Mucosa of gallbladder (tissue), 1 donor: ENCODE data around the gene KDM7A. TPM values are rescaled to one million over a fixed set of nuclear protein-coding genes. Genes with fewer than 3 reads are reported as not detected.

Source experiments
- DNase-seq: peaks from one replicate; pipeline ENCODE4 v3.0.0-alpha.2; 2020; ENCODE audit warnings: low spot score
- total RNA-seq: library from RNA; stranded (reverse); gene quantifications from one replicate; pipeline ENCODE4 v1.2.1, GENCODE V29; 2021
- donor health status: DM: no; HTN: no; CAD: no.

The KDM7A gene, protein sequence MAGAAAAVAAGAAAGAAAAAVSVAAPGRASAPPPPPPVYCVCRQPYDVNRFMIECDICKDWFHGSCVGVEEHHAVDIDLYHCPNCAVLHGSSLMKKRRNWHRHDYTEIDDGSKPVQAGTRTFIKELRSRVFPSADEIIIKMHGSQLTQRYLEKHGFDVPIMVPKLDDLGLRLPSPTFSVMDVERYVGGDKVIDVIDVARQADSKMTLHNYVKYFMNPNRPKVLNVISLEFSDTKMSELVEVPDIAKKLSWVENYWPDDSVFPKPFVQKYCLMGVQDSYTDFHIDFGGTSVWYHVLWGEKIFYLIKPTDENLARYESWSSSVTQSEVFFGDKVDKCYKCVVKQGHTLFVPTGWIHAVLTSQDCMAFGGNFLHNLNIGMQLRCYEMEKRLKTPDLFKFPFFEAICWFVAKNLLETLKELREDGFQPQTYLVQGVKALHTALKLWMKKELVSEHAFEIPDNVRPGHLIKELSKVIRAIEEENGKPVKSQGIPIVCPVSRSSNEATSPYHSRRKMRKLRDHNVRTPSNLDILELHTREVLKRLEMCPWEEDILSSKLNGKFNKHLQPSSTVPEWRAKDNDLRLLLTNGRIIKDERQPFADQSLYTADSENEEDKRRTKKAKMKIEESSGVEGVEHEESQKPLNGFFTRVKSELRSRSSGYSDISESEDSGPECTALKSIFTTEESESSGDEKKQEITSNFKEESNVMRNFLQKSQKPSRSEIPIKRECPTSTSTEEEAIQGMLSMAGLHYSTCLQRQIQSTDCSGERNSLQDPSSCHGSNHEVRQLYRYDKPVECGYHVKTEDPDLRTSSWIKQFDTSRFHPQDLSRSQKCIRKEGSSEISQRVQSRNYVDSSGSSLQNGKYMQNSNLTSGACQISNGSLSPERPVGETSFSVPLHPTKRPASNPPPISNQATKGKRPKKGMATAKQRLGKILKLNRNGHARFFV
- total RNA-seq, result 9.7 TPM

DNA sequence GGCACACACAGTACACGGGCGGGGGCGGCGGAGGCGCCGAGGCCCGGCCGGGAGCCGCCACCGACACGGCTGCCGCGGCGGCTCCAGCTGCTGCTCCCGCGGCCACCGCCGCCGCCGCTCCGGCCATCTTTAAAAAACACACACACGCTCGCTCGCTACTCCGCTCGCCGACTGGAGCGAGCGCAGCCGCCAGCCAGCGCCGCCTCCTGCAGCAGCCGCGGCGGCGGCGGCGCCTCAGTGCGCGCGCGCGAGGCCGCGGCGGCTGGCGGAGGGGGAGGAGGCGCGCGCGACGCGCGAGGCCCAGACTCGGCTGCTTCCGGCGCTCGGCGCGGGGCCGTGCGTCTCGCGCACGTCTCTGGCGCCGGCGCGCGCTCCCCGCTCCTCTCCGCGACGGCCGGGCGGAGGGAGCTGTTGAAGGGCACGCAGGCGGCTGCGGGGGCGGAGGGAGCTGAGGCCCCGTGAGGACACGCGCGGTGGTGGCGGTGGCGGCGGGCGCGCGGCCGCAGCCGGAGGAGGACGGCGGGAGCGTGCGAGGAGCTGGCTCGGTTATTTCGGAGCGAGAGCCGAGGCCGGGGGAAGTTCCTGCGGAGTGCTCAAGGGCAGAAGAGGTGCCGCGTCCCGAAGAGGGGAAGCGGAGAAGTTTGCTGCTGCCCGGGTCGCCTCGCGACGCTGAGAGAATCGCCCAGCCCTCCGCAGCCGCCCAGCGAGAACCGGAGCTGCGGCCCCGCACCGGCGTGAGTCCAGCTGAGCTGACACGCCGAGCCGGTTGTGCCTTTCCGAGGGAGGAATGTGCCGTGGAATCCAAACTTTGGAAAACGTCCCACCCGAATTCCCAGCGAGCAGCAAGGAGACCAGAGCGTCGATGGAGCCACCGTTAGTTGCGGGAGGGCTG is at the start of gene KDM7A:
KDM7A (minus strand) TSS at position 173 of the 892 bp plus-strand sequence; CDS start at position 127, 46 bp downstream.
- peak; percentile 88 for DNase-seq

DNA sequence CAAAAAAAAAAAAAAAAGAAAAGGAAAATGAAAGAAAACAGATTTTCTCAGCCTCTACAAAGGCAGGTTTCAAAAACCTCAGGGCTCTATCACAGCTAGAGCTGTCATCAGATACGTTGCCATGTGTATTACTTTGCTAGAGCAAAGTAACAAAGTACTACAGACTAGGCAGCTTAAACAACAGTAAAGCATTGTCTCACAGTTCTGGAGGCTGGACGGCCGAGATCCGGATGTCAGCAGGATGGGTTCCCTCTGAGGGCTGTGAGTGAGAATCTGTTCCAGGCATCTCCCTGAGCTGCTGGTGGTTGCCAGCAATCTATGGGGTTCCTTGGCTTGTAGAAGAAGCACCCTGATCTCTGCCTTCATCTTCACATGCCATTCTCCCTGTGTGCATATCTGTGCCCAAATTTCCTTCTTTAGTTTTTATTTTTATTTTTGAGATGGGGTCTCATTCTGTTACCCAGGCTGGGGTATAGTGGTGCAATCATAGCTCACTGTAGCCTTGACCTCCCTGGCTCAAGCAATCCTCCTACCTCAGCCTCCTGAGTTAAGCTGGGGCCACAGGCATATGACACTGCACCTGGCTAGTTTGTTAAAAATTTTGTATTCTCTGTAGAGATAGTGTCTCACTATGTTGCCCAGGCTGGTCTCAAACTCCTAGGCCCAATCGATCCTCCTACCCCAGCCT is 48.9 kb upstream of the KDM7A start:
- no peak for DNase-seq

DNA sequence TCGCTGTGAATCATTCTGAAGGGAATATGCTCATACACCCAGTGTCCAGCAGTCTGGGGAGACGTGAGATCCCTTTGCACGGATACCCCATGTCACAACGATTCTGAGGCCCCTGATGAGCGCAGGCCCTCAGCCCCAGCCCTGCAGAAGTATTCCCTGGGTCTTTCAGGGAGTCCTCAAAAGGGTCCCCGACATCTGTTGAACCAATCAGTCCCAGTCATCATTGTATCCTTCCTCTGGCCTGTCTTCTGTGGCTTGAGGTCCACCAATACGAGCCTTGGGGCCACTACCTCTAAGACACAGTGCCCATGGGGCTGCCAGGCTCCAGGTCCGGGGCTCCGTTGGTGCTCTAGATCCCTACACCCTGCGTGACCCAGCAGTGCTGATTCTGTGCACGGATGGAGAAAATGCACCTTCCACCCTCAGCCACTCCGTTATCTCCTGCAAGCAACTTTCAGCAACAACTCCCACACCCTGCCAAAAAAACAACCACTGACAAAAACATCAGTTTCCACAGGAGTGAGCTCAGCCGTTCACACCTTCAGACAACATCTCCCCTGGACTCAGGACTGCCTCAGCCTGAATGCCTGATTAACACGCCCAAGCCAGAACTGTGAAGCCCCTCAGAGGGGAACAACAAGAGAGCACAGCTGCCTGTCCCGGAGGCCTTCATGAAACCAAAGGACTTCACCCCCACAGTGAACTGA is 46.9 kb upstream of the KDM7A start:
- DNase-seq, result no peak

DNA sequence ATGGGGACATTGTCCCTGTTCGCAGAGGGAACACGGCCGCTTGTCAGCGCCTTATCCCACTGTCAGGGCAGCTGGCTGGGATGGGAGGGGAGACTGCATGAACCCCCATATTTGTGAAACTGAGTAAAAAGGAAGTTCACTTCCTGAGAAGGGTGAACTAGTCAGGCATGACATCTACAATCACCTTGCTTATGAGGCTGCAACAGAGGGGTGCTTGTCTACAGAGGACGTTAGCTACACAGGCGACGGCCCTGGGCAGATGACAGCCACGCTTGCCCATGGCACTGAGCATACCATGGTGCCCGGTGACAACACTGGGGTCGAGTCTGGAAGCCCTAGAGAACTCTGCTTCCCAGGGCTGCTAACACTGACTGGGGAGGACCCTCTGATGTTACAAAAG is 46.0 kb upstream of the KDM7A start:
- DNase-seq, result no peak

DNA sequence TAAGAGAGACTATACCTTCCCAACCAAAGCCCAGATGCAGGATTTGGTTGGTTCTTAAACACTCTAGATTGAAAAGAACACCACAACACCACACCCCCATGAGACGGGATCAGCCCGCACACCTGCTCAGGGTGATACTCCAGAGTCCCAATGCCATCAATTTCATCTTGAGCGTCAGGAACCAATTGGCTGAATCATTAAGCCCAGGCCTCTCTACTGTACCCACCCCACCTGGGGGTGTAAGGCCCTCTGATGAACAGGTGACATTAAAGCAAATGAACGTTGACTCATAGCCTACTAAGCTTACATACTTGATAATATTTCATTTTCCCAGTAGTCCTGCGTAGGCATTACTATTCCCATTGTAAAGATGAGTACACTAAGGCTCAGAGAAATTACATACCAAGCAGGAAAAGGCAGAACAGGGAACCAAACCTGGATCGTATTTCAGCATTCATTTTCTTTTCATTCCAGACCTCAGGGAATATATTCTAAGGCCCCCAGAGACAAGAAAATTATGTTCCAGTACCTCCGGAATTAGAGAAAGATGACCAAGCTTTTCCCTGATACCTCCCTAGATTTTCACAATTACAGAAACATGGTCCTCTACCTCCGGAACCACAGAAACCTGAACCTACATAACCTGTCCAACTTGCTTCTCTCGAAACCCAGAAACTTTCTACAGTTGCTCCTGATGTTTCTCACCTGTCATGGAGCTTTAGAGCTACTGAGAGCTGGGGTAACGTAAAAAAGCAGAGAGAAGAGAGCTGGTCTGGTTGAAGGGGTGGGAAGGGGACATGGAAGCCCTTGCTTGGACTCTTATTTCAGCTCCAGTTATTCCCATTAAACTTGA is 43.1 kb upstream of the KDM7A start:
- DNase-seq, result no peak

DNA sequence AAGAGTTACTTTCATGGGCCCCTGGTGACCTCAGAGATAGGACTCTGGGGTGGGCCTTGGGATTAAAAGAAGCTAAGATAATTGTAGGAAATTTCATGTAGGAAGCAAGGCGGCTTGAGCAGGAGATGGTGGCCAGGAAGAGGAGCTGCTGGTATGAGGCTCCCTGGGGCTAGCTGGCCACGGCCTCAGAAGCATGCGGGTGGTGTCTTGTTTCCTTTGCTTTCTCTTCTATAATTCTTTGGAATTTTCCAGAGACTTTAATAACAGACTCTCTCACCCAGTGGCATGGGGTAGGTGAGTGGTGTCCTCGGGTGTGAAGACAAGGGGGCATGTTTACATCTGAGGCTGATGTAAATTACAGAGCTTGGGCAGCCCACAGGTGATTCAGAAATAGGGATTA is 41.9 kb upstream of the KDM7A start:
- DNase-seq, result no peak

DNA sequence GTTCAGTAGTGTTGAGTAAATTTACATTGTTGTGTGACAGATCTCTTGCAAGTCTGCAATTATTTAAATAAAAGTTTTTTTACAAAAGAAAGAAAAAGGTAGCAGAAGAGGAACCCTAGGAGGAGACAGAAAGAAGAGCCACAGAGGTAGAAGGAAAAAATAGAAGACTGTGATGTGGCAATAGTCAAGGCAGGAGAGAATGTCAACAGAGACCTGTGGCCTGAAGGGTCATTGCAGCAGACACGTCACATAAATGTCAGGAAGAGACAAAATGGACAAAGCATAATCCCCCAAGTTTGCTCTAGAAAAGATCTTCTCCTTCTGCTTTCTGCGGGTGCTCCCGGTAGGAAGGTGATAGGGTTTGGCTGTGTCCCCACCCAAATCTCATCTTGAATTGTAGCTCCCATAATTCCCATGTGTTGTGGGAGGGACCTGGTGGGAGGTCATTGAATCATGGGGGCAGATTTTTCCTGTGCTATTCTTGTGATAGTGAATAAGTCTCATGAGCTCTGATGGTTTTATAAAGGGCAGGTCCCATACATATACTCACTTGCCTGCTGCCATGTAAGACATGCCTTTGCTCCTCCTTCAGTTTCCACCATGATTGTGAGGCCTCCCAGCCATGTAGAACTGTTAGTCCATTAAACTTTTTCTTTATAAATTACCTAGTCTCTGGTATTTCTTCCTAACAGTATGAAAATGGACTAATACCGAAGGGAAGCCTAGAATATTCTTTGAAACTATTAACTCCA is 41.1 kb upstream of the KDM7A start:
- DNase-seq, result no peak

DNA sequence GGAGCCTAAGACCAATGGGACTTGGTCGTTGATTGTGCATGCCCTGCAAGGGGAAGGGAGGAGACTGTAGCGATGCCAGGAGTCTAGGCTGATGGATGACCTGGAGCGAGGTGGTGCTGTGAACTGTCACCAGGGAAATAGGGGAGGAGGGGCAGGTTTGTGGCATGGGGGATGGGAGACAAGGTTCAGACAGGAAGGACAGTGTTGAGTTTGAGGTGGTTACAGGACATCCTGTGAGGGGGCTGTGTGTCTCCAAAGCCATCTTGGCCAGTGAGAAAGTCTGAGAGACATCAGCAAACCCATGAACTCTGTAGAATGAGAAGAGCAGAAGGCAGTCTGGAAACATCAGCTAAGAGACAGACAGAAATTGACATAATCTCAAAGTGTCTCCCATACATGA is 38.5 kb upstream of the KDM7A start:
- DNase-seq, result no peak

DNA sequence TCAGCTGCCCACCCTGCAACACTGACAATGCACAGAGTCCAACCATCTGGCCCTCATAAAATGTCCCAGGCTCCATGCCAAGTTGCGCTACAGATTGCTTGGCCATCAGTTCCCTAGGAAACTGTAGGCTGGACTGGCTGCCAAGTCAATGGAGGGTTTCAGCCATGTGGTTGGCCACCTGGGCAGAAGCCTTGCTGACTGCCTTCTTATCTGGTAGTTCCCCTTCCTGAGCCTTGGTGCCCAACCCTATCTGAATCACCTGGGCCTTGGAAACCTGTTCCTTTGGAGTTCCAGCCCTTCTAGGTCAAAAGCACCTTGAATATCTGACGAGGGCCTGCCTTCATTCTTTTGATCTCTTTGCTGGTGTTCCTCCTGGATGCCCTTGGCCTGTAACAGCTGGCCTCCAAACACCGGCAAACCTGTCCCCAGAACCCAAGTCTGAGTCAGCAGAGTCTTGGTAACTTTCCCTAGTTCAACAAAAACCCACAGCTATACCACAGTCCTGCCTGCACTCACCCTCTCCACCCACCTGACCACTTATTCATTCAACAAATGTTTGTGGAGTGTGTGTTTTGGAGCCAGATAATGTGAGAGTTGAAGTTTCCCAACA is 37.4 kb upstream of the KDM7A start:
- peak; percentile 39 for DNase-seq

DNA sequence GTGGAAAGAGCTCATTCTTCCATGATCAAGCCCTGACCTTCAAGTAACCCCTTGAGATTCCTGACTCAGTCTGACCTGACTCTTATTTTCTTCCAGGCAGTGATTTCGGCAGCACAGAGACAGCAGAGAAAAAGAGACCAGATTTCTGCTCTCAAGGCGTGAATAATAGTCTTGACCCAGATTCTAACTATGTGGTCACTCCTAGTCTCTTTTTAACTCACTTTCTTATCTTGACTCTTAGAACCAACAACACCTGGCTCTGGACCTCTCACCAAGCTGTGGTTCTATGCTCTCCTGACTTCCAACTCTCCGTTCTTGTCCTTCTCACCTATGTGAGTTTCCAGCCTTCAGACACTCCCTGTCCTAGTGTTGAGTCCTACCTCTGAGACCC is 36.9 kb upstream of the KDM7A start:
- DNase-seq, result no peak

DNA sequence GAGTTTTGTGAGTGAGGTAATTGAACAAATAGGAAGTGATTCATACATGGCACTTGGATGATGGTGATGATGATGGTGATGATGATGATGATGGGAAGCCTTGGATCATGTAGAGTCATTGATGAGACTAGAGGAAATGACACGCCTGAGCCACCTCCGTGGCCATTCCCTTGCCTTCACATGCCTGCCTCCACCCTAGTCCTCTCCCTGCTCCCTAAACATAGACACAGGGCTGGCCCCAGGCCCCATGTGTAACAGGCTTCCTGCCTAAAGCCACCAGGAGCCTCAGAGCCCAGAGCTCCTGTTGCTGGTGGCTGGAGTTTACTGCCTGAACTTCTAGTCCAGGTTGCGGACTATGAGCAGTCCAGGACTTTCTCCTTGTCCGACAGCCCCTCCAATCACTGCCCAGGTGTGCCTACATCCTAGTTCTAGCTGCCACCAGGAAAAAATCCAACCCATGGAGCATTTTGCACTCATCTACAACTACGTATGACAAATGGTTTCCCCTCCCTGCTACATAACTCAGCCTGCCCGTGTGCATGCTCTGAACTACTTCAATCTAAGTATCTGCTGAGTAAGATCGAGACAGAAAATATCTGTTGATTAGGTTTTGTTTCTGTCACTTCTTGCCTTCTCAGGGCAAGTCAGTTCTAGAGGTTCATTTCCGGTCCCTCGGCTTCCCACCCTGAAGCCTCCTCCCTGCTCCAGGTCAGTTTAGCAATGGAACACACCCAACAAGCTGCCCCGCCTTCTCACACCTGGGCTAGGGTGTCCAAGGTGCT is 35.5 kb upstream of the KDM7A start:
- no peak for DNase-seq

DNA sequence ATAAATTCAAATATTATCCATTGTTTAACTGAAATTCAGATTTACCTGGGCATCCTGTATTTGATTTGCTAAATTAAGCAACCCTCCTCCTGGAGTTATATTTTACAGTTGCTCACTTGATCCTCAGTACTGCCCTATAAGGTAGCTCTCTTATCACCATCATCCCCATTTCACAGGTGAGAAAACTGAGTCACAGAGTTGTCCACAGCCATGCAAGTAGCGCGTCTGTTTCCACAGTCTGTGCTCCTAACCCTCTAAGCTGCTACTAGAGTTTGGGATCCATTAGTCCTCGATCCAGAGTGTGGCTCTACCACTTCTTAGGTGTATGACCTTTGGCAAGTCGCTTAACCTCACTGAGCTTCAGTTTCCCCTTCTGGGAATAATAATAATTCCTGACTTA is 34.9 kb upstream of the KDM7A start:
- DNase-seq, result no peak

DNA sequence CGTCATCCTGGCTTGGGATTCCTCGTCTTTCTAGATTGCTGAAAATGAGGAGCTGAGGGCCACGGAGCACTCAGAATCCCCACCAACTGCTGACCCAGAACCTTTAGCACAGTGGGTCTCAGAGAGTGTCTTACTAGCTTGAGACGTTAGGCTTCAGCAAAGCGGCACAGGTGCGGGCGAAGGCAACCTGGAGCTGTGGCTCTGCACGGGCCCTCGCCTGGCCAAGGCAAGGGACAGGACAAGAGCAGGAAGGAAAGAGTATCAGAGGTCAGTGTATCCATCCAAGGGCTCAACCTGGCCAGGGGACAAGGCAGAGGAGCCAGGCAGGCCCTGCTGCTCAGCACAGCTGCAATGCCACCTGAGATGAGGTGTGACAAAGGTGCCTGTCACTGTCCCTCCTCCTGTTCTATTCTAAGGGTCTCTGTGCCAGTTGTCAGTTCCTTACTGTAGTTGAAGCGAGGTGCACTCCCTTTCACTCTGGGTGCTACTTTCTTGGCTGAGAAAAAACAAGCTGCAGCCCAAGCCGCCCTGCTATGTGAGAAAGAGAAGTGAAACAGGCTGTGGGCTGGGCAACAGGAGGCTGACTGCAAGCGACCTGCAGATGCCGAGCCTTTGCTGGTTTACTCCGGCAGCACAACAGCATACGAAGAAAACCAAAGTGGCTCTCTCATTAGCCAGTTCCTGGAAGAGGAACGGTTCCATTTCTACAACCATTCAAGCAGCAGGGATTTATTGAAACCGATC is 33.3 kb upstream of the KDM7A start:
- no peak for DNase-seq

DNA sequence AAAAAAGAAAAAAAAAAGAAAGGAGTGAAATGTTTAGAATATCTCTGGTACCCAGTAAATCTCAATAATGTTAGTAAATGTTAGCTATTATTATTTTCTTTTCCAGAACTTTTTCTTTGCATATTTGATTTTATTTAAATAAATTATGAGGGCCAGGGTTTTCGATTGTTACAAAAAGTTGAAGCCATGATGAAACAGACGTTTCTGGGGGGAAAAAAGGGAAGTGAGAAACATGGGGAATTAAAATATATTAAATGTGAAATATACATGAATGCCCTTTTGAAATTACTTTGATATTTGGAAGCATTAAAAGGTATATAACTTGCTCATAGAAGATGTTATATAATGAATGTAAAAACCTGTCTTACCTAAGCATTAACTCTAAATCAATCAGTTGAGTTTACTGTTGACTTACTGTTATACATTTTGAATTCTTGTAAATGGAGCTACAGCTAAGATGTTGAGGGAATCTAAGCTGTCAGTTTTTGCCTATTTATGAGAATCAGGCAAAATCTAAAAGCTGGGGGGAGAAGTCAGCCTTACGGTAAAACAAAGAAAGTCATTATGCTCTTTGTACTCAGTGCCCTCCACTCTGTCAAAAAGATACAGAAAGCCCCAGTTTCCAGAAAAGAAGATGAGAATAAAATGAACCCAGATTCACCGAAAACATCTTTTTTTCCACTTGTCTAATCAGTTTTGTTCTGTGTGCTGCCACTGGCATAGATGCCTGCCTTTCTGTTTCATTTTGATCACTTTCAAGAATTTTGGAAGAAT is 30.0 kb upstream of the KDM7A start:
- no peak for DNase-seq

DNA sequence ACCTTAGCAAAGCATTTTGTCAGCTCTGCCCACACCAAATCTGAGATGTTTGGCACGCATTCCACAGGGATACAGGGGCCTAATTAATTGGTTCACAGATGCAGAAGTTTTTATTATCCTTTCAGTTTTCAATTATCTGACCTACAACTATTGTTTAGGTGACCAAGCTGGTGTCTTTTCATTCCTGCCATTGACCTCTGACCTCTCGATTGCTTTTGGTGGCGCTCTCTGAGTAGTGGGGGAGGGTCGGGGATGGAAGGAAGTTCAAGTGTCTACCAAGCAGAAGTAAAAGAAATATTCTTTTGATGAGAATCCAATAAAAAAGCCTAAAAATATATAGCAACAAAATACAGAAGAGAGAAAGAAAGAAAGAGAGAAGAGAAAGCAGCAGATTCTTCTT is 28.8 kb upstream of the KDM7A start:
- DNase-seq, result no peak

DNA sequence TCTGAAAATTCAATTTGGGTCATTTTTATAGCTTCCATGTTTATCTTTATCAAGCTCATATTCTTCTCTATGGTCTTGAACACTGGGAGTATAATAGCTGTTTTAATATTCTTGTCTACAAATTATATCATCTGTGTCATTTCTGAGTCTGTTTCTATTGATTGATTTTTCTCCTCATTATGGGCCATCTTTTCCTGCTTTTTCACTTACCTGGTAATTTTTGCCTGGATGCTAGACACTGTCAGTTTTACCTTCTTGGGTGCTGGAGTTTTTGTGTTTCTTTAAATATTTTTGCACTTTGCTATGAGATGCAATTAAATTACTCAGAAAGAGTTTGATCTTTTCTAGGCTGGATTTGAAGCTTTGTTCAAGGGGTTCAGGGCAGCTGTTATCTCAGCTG is 26.8 kb upstream of the KDM7A start:
- no peak for DNase-seq
